Smooth muscle cell (in vitro differentiated cells): ENCODE results near the gene SLC25A40. TPM values are rescaled to one million over a fixed set of nuclear protein-coding genes. Genes with fewer than 3 reads are reported as not detected.

Experiments
- DNase-seq: peaks from one replicate; lab custom pipeline; 2025; ENCODE audit not compliant: unreplicated experiment; lab: John Stamatoyannopoulos, UW
- H2AFZ ChIP-seq: fragments of 200-600 bp; sonication (generic); 2 replicates; pipeline ENCODE4 v1.6.0; 2016; ENCODE audit warnings: antibody characterized with exemption, low read depth, mild to moderate bottlenecking
- H3F3A ChIP-seq: fragments of 200-600 bp; sonication (generic); 2 replicates; pipeline ENCODE4 v1.6.0; 2017; ENCODE audit warnings: antibody characterized with exemption, low read depth
- H3K27ac ChIP-seq: fragments of 200-600 bp; sonication (generic); 2 replicates; pipeline ENCODE4 v1.5.1; 2016; ENCODE audit warnings: low read depth, mild to moderate bottlenecking
- H3K27me3 ChIP-seq: fragments of 200-600 bp; sonication (generic); 2 replicates; pipeline ENCODE4 v1.6.1; 2016; ENCODE audit warnings: low read depth, mild to moderate bottlenecking
- H3K36me3 ChIP-seq: fragments of 200-600 bp; sonication (generic); 2 replicates; pipeline ENCODE4 v1.5.1; 2016; ENCODE audit warnings: low read depth
- H3K4me1 ChIP-seq: fragments of 200-600 bp; sonication (generic); 2 replicates; pipeline ENCODE4 v1.5.1; 2016; ENCODE audit warnings: low read depth
- H3K4me2 ChIP-seq: fragments of 200-600 bp; sonication (generic); 2 replicates; pipeline ENCODE4 v1.6.0; 2016; ENCODE audit warnings: mild to moderate bottlenecking
- H3K4me3 ChIP-seq: fragments of 200-600 bp; sonication (generic); 2 replicates; pipeline ENCODE4 v1.5.1; 2016; ENCODE audit warnings: mild to moderate bottlenecking
- H3K79me2 ChIP-seq: fragments of 200-600 bp; sonication (generic); 2 replicates; pipeline ENCODE4 v1.6.0; 2016; ENCODE audit warnings: low read depth, mild to moderate bottlenecking
- H3K9ac ChIP-seq: fragments of 200-600 bp; sonication (generic); 2 replicates; pipeline ENCODE4 v1.6.0; 2016; ENCODE audit warnings: low read depth
- H3K9me3 ChIP-seq: fragments of 200-600 bp; sonication (generic); replicated peaks from 2 replicates; pipeline ENCODE4 v1.5.1; 2016; ENCODE audit warnings: low read depth
- H4K20me1 ChIP-seq: fragments of 200-600 bp; sonication (generic); 2 replicates; pipeline ENCODE4 v1.6.0; 2016; ENCODE audit warnings: low read depth
- WGBS: methylation state at CpG from one replicate; pipeline ENCODE4 v1.1.7; 2016; ENCODE audit warnings: low lambda C conversion rate; 5-methylcytosine and 5-hydroxymethylcytosine counted together
- polyA plus RNA-seq: library from polyadenylated mRNA; unstranded; fragments of >200 nt; fragmentation: Nextera tagmentation; extraction: Ambion mirVana; gene quantifications from 2 replicates; pipeline ENCODE4 v1.2.1, GENCODE V29; 2016
- total RNA-seq: library from RNA; depleted of rRNA; stranded (reverse); fragments of >200 nt; gene quantifications from 2 replicates; pipeline ENCODE4 v1.2.3, GENCODE V29; 2014
- TF ChIP-seq, protein P1 (sequence below): fragments of 200-600 bp; sonication (generic); IDR thresholded peaks from 2 replicates; pipeline ENCODE4 v1.5.1; 2017; ENCODE audit warnings: borderline replicate concordance, mild to moderate bottlenecking, antibody characterized with exemption; ENCODE audit not compliant: insufficient read depth, poor library complexity, severe bottlenecking

SLC25A40 gene
- total and polyA plus RNA-seq, 2 experiments from 2014 or later: 5.6 to 25.4 TPM

DNA sequence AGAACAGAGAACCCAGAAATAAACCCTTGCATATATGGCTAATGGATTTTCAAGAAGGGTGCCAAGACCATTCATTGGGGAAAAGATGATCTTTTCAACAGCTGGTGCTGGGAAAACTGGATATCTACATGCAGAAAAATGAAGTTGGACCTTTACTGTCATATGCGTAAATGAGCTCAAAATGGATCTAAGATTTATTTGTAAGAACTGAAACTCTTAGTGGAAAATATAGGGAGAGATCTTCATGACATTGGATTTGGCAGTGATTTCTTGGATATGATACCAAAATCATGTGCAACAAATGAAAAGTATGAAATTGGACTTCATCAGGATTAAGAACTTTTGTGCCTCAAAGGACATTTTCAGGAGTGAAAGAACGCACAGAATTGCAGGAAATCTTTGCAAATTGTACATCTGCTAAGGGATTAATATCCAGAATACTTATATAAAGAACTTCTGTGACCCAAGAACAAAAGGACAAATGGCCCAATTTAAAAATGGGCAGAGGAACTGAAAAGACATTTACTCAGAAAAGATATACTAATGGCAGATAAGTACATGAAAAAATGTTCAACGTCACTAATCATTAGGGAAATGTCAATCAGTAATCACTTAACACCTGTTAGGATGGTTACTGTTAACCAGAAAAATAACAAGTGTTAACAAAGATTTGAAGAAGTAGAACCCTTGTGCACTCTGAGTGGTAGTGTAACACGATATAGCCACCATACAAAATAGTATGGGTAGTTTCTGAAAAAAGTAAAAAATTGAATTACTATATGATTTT lies 6.2 kb upstream of the SLC25A40 start:
- WGBS: 93% methylated on average over 4 of the region's 4 CpGs

DNA sequence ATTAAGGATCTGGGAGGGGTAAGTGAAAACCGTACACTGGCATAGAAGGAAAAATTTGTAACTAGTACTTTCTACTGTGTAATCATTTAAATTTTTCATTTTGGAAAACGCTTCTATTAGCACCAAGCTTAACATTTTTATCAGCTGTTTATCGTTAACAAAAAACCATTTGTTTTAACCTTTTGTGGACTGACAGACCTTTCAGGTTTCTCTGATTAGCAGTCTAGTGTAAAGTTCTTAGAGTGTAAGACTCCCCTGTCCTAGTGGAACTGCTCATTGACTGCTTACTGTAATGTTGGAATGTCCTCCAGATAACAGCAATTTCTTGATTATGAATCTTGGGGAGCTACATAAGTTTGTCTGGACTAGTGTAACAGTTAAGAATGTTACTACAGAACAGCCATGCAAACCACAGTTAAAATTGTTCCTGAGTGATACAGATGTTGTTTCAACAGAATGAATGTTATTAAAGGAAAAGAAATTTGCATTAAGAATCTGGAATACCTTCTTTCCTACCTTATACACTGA lies 2.1 kb upstream of the SLC25A40 start:
- Histone ChIP-seq H3K4me3 (peak overlapping the region; percentile 64), H3K9ac (peak overlapping the region; percentile 31), H2AFZ (peak overlapping the region; percentile 83), H3K79me2 (peaks cover 53% of the 10 kb centered on the region), H3K4me1 (peaks cover 14% of the 10 kb centered on the region), H3K27me3 (no peaks in the 10 kb centered on the region), H3K9me3 (no peaks in the 10 kb centered on the region), H3F3A (no peaks in the 10 kb centered on the region), H4K20me1 (no peaks in the 10 kb centered on the region), H3K36me3 (no peaks in the 10 kb centered on the region), H3K4me2 (peak overlapping the region; percentile 83), H3K27ac (no peak overlapping the region)
- DNase-seq: no peak
- WGBS: 46% methylated on average over 3 of the region's 3 CpGs
- TF ChIP-seq, protein P1, sequence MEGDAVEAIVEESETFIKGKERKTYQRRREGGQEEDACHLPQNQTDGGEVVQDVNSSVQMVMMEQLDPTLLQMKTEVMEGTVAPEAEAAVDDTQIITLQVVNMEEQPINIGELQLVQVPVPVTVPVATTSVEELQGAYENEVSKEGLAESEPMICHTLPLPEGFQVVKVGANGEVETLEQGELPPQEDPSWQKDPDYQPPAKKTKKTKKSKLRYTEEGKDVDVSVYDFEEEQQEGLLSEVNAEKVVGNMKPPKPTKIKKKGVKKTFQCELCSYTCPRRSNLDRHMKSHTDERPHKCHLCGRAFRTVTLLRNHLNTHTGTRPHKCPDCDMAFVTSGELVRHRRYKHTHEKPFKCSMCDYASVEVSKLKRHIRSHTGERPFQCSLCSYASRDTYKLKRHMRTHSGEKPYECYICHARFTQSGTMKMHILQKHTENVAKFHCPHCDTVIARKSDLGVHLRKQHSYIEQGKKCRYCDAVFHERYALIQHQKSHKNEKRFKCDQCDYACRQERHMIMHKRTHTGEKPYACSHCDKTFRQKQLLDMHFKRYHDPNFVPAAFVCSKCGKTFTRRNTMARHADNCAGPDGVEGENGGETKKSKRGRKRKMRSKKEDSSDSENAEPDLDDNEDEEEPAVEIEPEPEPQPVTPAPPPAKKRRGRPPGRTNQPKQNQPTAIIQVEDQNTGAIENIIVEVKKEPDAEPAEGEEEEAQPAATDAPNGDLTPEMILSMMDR: no peak

More for the DNA sequence above, 6.2 kb upstream of the SLC25A40 start:
- H3K9ac ChIP-seq: no peak overlapping the region
- no peak overlapping the region for H3K27ac ChIP-seq
- H3K9me3 ChIP-seq: no peaks in the 10 kb centered on the region
- H3K4me1 ChIP-seq: peaks cover 13% of the 10 kb centered on the region
- H4K20me1 ChIP-seq: no peaks in the 10 kb centered on the region
- no peak overlapping the region for H3K4me2 ChIP-seq
- H3K27me3 ChIP-seq: no peaks in the 10 kb centered on the region
- TF ChIP-seq, protein P1: no peak
- H3F3A ChIP-seq: no peaks in the 10 kb centered on the region
- H3K79me2 ChIP-seq: peaks cover 58% of the 10 kb centered on the region
- peaks cover 10% of the 10 kb centered on the region for H3K36me3 ChIP-seq
- DNase-seq: no peak
- H2AFZ ChIP-seq: no peak overlapping the region
- no peak overlapping the region for H3K4me3 ChIP-seq

DNA sequence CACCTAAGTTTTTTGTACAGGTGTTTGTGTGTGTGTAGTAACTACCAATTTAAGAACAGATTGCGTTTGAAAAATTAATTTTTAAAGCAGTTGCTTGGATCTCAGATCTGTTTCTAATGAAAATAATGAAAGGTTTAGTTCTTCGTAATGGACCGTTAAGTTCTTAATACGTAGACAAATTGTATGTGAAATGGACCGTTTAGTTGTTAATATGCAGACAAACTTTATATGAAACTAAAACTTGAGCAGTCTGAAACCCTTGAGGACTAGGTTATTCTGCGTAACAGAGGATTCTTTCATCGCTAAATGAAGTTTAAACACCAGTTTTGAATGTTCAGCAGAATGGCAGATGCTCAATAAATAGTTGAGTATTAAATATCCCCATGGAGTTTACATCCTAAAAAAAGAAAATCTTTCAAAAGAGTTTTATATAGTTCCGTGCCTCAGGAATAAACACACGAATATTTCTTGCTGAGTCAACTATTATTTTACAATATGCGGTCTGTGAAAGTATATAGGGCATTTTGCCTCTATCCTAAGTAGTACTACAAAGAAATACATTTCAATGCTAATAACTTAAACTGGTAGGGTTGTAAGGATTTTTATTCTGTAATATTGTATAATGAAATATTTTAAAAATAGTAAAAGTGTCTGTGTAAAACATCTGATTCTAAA lies 1.3 kb upstream of the SLC25A40 start:
- TF ChIP-seq, protein P1: no peak
- no peak for DNase-seq
- no peaks in the 10 kb centered on the region for H3K36me3 ChIP-seq
- peak overlapping the region; percentile 60 for H3K9ac ChIP-seq
- peaks cover 14% of the 10 kb centered on the region for H3K4me1 ChIP-seq
- peak overlapping the region; percentile 63 for H3K27ac ChIP-seq
- no peaks in the 10 kb centered on the region for H4K20me1 ChIP-seq
- H3K4me3 ChIP-seq: peak overlapping the region; percentile 64
- peak overlapping the region; percentile 83 for H2AFZ ChIP-seq
- no peaks in the 10 kb centered on the region for H3F3A ChIP-seq
- peaks cover 51% of the 10 kb centered on the region for H3K79me2 ChIP-seq
- H3K27me3 ChIP-seq: no peaks in the 10 kb centered on the region
- 7% methylated on average over 10 of the region's 10 CpGs for WGBS
- peak overlapping the region; percentile 83 for H3K4me2 ChIP-seq
- no peaks in the 10 kb centered on the region for H3K9me3 ChIP-seq
